Transverse colon (tissue), 3 donors: Measurements from ENCODE around the gene KCTD20.

ENCODE experiments used
- EP300 ChIP-seq: sonication (generic); formaldehyde crosslinking; IDR thresholded peaks from one replicate; pipeline ENCODE4 v1.6.1; 2017; ENCODE audit warnings: antibody characterized with exemption, low read depth
- POLR2A ChIP-seq: fragments of 450-650 bp; IDR thresholded peaks from one replicate; pipeline ENCODE4 v1.6.1; 2016; ENCODE audit warnings: antibody characterized with exemption, mild to moderate bottlenecking, moderate library complexity
- TF ChIP-seq, protein P1 (sequence below), 5 experiments: fragments of 200-600 bp in 3 of 5; fragments of 450-650 bp in 2 of 5; sonication (generic) in 3 of 5; IDR thresholded peaks; 1 replicate in 2 of 5; 2 replicates in 3 of 5; pipeline ENCODE4 v1.5.1; 2016 to 2017; ENCODE audit warnings: antibody characterized with exemption in 5 of 5, inconsistent platforms in 3 of 5, mild to moderate bottlenecking in 2 of 5, moderate library complexity in 1 of 5

- TF ChIP-seq EP300 (no peak), POLR2A (no peak)
- TF ChIP-seq, protein P1, sequence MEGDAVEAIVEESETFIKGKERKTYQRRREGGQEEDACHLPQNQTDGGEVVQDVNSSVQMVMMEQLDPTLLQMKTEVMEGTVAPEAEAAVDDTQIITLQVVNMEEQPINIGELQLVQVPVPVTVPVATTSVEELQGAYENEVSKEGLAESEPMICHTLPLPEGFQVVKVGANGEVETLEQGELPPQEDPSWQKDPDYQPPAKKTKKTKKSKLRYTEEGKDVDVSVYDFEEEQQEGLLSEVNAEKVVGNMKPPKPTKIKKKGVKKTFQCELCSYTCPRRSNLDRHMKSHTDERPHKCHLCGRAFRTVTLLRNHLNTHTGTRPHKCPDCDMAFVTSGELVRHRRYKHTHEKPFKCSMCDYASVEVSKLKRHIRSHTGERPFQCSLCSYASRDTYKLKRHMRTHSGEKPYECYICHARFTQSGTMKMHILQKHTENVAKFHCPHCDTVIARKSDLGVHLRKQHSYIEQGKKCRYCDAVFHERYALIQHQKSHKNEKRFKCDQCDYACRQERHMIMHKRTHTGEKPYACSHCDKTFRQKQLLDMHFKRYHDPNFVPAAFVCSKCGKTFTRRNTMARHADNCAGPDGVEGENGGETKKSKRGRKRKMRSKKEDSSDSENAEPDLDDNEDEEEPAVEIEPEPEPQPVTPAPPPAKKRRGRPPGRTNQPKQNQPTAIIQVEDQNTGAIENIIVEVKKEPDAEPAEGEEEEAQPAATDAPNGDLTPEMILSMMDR (IDR thresholded peaks at IDR 0.05) = no peak
Measured at GRCh38 chr6:36525346-36525745, 82.5 kb downstream of the KCTD20 start.
